HG03442 (cell line): Measurements from ENCODE around the gene CALD1.

Source experiments
- ATAC-seq: cut with Tn5 transposase; IDR thresholded peaks from one replicate; pipeline ENCODE4 v1.9.1; 2021; ENCODE audit warnings: mild to moderate bottlenecking, moderate library complexity; ENCODE audit not compliant: unreplicated experiment

Gene CALD1

DNA sequence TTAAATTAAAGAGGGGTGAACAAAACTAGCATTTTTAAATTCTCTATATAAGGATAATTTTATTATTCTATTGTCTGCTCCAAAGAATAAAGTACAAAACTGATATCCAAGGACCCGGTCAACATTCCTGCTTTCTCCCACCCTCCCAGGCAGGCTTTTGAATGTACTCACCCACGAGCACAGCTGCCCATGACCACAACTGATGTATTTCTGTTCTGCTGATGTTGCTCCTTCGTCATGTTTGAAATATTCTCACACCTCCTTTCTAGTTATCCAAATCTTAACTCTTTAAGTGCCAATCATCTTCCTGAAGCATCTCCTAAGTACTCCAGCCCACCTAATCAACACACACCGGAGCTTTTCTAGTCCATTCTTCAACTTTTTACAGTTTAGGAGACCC is 46.7 kb downstream of the CALD1 start:
- no peak for ATAC-seq

DNA sequence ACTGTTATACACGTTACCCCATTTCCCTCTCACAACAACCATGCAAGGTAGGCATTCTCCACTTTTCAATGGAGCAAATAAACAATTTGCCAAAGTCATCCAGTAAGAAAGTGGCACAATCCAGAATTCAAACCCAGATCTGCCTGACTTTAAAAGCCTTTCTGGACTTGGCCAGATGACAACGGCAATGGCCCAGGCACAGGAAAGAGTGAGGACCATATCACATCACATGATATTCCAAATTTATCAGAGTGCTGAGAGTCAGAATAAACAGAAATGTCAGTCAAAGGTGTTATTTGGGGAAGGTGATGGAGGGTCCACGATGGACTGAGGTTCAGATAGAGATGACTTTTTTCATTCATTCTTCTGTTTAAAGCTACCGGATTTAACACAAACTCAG is 48.0 kb downstream of the CALD1 start:
- no peak for ATAC-seq

DNA sequence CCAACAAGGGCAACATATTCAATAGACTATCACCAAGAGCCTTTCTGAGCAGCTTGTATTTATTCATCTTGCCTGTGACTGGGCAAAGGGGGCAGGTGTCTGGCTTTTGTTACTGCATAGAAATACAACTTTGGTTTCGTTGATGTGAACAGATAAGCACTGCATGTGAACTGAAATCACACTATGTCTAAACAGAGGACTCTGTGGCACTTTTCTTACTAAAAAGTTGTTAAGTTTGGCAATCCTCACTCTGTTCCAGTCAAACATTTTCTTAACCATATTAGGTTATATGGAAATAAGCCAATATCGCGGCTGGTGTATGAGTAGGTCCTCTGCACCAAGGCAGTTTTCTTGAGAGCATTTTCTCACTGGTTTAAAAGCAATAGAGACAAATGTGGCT is 48.5 kb downstream of the CALD1 start:
- ATAC-seq, result no peak

DNA sequence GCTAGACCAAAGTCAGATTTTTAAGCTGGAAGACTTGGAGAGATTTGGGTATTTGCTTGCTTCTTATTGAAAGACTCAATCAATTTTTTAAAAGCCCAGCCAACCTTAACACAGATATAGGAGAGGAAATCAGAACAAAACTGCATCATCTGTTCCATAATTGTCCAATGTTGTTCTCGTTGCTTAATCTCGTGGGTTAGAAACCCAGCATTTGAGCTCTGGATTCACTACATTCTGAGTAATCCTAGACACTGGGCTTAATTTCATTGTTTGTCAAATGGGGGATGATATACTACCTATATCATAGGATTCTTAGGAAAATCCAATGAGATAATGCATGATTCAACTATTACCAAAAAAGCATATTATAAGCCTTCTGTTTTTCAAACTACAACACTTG is 48.9 kb downstream of the CALD1 start:
- no peak for ATAC-seq

DNA sequence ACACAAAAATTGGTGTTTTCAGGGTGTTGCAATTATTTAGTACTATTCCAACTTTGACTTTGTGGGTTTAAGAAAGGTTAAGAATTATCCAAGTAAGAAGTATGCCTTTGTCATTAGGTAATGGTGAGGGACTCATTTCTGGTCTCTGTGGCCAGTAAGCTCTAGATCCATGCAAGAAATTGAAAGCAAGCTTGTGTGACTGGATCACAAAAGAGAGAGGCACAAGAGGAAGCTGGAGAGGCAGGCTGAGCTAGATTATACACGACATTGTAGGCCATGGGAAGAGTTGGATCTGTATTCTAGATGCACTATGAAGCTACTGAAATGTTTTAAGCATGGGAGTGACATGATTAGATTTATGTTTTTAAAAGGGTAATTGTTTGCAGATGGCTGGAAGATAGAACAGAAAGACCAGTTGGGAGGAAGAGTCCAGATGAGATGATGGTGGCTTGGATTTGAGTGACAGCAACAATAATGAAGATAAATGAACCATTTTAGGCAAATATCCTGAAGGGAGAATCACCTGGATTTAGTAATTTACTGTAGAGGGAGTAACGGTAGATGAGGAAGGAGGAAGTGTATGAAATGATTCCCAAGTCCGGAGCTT is 50.0 kb downstream of the CALD1 start:
- no peak for ATAC-seq

DNA sequence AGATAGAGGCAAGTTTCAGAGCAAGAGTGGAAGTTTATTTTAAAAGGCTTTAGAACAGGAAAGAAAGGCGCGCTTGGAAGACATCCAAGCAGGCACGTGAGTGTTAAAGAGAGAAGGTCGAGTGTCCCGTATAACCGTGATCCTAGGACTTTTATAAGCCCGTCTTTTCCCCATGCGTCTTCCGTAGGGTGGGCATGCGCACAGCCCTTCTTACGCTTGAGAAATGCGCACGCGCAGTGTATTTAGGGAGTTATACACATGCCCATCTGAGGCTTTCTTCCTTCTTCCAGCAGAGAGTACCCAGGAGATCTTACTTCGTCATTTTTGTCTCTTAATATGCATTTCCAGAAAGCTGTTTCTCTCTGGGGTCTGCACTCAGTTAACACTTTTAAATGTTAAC is 52.4 kb downstream of the CALD1 start:
- no peak for ATAC-seq

DNA sequence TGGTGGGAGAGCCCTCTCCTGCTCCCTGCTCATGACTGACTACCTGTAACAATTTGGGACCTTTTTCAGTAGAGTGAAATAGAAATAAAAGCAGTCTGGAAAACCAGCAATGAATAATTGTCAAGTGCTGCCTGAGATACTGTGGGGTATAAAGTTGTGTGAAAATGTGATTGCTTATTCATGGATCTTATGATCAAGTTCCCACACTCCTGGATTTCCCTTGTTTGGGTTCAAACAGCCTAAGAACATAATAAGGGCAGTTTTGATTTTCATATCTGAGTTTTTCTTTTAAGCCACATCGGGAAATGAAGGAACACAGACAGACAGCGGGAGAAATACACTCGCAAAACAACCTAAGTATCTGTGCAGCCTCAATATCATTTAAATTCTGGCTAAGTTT is 52.9 kb downstream of the CALD1 start:
- no peak for ATAC-seq

DNA sequence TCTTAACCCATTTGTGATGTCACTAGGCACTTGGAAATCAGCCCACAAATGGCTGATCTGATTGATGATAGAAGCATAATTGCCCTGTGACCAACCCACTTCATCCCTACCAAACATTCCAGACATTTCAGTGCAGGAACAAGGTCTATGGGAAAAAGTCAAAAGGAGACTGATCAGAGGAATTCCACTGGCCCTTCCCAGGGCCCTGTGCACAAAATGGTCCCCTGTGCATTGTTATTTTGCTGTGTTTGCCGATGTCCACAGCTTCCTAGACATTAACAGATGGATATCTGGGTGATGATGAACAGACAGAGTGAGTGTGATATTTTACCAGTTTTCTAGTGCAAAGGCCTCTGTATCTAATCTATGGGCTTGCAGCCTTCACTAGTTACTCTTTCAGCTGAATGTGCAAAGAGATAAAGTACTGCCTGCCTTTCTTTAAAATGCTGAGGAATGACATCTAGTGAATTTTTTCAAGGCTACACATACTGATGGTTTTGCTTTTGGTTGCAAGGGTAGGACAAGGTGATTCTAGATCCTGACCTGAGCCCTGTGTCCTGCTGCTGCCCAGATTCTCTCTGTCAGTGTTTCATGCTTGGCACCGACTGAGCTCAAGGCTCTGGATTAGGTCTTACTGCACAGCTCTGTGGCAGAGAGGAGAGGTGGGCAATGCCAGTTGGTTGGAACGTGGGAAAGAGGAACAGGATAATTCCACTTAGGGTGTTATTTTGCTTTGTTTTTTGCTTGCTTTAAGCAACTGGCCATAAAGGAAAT is 55.4 kb downstream of the CALD1 start:
- ATAC-seq, result no peak

DNA sequence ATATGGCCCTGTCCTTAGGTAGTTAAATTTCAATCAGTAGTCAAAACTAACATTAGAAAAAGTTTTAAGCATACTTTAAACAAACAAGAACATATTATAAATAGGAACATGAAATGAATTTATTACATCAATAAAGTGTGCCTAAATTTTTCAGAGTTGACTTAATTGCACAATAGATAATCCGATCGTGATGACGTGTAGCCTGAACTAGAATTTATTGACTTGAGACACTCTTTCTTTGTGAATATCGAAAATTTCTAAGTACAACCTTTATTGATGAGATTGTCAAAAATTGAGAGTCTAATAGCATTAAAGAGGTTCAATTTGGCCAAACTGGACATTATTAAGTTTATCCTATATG is 56.0 kb downstream of the CALD1 start:
- no peak for ATAC-seq

DNA sequence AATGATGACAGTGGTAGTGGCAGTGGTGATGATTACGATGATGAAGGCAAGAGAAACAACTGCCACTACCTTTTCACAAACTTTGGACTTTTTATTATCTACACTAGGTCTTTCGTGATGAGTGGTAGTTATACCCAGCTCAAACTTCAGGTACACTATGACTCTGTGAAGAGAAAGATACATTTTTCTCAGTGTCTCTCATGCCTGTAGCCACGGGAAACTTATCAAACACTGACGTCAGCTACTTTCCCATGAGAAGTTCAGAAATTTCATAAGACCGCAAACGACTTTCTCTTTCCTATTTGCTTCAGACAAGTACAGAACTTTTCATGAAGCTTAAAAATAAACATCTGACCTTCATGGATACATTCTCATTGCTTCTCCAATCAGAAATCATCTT is 57.0 kb downstream of the CALD1 start:
- no peak for ATAC-seq

DNA sequence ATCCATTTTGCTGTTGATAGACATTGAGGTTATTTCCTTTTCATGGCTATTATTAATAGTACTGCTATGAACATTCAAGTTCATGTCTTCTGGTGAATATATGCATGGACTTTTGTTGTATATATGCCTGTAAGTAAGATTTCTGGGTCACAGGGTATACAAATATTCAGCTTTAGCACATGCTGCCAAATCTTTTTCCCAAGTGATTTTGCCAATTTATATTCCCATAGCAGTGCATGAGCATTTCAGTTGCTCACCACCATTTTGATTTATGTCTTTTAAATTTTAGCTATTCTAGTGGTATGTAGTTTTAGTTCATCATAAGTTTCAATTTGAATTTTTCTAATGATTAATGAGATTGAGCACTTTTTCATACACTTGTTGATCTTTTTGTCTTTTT is 59.9 kb downstream of the CALD1 start:
- ATAC-seq, result no peak

DNA sequence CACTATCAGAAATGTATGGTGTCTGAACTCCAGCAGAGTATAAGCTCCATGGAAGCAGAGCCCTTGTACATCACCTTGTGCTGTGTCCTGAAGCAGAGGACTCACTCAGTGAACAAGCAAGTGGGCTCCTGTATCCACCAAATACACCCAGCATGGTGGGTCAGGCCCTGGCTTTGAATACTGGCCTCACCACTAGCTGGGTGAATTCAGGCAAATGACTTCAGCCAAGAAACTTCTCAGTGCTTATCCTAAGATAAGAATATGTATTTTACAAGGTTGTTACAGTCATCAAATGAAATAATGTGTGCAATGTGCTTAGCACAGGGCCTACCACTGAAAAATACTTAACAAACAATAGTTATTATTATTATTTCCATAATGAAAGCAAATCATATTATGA is 62.6 kb downstream of the CALD1 start:
- no peak for ATAC-seq

DNA sequence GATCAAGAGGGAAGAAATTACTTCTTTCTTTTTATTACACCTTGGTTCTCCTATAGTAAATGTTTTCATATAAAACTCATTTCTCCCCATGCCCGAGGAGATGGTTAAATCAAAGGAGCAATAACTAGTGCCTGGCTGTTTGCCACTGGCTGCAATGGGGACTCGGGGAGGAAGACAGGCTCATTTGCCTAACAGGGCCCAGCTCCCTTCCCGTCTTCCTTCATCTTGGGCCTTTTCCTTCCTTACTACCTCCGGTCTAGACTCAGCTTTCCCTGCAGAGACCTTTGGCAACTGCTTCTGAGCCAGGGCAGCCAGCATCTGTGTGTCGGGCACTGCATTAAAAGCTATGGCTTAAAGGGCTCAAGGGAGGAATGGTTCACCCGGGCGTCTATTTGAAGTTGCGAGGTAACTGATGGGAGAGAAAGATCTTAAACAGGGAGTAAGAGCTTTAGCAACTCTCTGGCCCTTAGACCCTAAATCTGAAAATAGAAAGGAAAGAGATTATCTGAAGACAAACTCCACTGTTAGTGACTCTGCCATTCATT is 63.5 kb downstream of the CALD1 start:
- ATAC-seq, result no peak

DNA sequence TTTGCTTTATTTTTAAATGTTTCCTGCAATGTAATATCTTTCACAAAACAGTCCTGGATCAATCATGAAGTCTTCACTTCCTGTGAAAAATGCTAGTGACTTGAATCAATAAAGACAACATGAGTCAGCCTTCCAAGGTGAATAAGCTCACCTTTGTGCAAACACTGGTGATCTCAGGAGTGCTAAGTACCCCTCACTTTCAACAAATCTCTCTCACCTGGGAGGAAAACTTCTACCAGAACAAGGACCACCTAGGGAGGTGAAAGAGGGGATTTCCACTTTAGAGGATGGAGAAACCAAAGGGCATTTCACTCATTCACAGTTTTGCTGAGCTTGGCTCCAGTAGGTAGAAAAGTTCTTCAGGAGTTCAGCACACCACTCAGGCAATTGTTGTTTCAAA is 64.8 kb downstream of the CALD1 start:
- no peak for ATAC-seq

DNA sequence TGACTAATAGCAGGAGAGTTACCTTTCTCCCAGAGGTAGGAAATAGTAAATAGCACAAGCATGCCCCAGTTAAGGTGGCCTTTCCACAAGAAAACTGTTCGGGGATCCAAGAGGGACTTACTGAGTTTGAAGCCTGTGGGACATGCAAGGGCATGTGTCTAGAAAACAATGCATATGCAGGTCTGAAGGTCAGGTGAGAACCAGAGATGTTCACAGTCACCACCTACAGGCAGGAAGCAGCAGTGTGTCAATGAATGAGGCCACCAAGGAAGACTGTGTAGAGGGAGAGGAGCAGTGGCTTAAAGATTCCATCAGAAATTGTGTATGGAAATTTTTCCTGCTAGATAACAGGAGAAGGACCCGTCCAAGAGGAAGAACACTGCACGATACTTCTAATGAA is 66.0 kb downstream of the CALD1 start:
- peak; percentile 85 for ATAC-seq

DNA sequence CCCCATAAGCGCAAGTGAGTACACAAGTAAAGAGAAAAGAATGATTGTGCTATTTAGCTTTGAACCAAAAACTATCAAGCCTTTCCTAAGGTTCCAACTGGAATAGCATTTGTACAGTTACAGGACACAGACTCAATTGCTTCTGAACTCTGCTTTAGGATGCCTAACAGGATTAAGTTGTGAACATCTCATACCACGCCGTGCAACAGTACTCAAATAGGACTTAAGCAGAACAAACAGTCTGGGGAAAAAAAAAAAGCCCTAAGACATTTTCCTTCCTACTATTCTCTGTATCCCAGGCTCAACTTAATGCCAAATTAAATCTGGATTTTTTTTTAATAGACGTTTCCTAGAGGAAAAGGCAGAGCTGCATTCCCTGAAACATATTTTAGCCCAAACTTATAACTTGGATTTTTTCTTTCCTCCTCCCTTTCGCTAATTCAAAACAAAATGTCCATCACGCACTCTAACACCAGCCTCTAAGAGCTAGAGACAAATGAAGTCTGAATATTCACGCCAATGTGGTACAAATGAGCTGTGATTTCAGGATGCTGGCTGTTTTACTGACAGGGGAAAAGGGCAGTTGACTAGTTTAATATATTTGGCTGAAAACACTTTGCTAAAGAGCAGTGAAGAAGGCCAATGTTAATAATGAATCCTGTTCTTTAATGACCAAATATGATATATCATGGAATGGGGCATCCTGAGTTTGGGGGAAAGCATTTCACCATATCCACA is 68.6 kb downstream of the CALD1 start:
- no peak for ATAC-seq

DNA sequence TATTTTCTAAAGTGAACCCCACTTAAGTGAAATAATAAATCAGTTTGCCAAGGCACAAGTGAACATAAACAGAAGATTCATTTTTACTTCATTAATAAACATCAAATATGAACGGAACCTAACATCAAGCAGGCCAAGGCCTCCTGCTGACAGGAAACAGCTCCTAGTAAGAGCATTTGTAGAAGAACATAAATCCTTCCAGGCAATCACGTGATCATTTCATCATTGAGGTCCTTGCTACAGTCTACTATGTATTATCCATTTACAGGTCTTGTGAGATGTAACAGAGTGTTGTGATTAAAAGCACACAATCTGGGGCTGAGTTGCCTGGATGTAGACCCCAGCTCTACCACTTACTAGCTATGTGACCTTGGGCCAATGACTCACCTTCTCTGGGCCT is 70.6 kb downstream of the CALD1 start:
- ATAC-seq, result no peak

DNA sequence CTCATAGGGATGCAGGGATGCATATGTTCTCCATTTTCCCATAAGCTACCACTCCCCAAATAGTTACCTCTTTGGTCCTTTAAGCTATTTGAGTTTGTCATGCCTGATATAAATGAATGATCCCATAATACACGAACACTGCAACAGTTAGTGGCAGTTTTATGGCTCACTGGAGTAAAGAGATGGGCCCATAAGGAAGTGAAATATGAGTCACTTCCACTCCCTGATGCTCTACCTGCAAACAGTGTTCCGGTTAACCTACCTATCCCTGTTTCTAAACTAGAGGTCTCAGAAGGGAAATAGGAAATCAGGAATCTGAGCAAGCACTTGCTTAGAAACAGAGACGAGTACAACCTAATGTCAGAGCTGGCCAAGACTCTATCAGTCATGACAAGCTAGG is 71.7 kb downstream of the CALD1 start:
- no peak for ATAC-seq

DNA sequence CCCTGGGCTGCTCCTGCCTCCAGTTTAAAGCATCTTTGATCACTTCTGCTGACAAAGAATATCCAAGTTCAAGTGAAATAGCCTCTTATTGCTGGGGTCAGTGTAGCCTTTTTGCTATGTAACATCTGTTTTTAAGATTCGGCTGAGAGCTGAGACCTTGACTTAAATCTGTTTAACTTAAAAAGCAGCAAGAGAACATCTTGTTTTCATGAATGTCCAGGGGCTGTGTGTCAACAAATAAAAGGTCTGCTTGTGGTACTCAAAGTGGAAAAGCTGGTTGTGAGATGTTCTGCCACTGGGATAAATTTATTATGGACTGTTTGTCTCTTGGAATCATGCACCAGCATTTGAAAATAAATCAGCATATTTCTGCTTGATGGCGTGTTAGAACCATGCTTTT is 73.2 kb downstream of the CALD1 start:
- no peak for ATAC-seq

DNA sequence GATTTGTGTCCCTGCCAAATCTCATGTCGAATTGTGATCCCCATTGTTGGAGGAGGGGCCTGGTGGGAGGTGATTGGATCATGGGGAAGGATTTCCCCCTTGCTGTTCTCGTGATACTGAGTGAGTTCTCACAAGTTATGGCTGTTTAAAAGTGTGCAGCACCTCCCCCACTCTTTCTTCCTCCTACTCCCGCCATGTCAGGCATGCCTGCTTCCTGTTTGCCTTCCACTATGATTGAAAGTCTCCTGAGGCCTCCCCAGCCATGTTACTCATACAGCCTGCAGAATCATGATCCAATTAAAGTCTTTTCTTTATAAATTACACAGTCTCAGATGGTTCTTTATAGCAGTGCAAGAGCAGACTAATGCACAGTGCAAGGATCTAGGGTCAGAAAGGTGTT is 75.4 kb downstream of the CALD1 start:
- no peak for ATAC-seq

DNA sequence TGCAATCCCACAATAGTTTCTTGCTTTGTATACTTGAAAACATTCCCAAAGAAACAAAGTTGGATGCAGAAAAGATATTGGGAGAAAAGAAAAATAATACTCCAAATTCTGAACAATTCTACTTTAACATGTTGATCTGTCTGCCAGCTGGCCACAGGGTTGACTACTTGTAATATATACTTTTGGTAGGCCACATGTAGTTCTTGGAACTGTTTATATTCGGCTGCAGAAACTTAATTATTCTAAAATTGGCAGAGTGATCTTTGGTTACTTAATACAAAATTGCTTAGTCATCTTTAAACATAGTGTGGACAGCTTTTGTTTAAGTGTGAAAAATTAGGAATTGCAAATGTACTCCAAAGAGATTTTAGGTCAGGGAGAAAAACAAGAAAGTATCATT is 76.0 kb downstream of the CALD1 start:
- ATAC-seq, result no peak

DNA sequence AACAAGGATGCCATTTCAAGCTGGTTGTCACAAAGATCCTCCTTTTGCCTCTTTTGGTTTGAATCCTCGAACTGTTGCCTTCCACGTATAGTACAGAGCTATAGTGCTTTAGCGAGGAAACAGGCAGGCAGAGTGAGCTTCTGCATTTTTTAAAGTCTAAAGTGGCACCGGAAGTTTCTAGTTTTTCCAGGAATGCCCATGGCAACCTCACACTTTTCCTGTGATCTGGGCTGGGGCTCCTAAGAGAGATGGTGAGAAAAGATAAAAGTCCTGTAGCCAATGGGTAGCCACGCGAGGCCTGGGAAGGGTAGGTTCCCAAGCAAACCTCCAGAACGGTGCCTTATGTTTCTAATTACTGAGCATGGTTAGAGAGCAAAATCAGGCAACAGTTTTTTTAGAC is 76.7 kb downstream of the CALD1 start:
- no peak for ATAC-seq
